OCI-LY7 (cell line): ENCODE results near the gene TMEM182. TPM values are rescaled to one million over a fixed set of nuclear protein-coding genes. Genes with fewer than 3 reads are reported as not detected.

Source experiments
- BruUV-seq: library from RNA; stranded (reverse); fragments of 400-500 nt; replicated peaks from 2 replicates; lab custom pipeline; 2021; lab: Mats Ljungman, UMichigan
- CTCF ChIA-PET: fragments of 300-600 bp; sonication (Branson Sonifier 250); formaldehyde crosslinking; loops from one replicate; lab custom pipeline; 2022; ENCODE audit warnings: antibody characterized with exemption; ENCODE audit not compliant: unreplicated experiment; lab: Charles Lee
- POLR2A ChIA-PET: fragments of 300-600 bp; sonication (Branson Sonifier 250); formaldehyde crosslinking; loops from one replicate; lab custom pipeline; 2022; ENCODE audit warnings: antibody characterized with exemption; lab: Charles Lee
- DNase-seq: peaks from one replicate; pipeline ENCODE4 v3.0.0-alpha.2; 2015; ENCODE audit warnings: low spot score
- H2AFZ ChIP-seq: fragments of 200-600 bp; sonication (generic), shearing (Covaris generic); 2 replicates; pipeline ENCODE4 v1.6.1; 2014; ENCODE audit warnings: mild to moderate bottlenecking, antibody characterized with exemption, low read length, moderate library complexity
- H3K27ac ChIP-seq: fragments of 200-600 bp; sonication (generic); 2 replicates; pipeline ENCODE4 v1.5.1; 2014; ENCODE audit warnings: mixed run types, low read depth, mild to moderate bottlenecking, moderate library complexity, low read length, inconsistent platforms; ENCODE audit not compliant: poor library complexity, severe bottlenecking
- H3K36me3 ChIP-seq: fragments of 200-600 bp; sonication (generic); 2 replicates; pipeline ENCODE4 v1.6.1; 2014; ENCODE audit warnings: mild to moderate bottlenecking, antibody characterized with exemption, low read length, moderate library complexity, mixed read lengths; ENCODE audit not compliant: insufficient read depth
- H3K4me1 ChIP-seq: fragments of 200-600 bp; sonication (generic); 2 replicates; pipeline ENCODE4 v1.5.1; 2014; ENCODE audit warnings: mild to moderate bottlenecking, low read length; ENCODE audit not compliant: insufficient read depth, poor library complexity, severe bottlenecking
- H3K4me2 ChIP-seq: fragments of 200-600 bp; sonication (generic); 2 replicates; pipeline ENCODE4 v1.6.1; 2014; ENCODE audit warnings: mild to moderate bottlenecking, low read length
- H3K4me3 ChIP-seq: fragments of 200-600 bp; sonication (generic); 2 replicates; pipeline ENCODE4 v1.5.1; 2014; ENCODE audit warnings: mild to moderate bottlenecking, low read depth, low read length; ENCODE audit not compliant: poor library complexity, severe bottlenecking
- H3K79me2 ChIP-seq: fragments of 200-600 bp; sonication (generic); 2 replicates; pipeline ENCODE4 v1.6.1; 2016; ENCODE audit warnings: low read depth, mild to moderate bottlenecking, low read length, moderate library complexity, mixed read lengths; ENCODE audit not compliant: insufficient read depth
- H3K9me2 ChIP-seq: fragments of 200-600 bp; sonication (generic); 2 replicates; pipeline ENCODE4 v1.6.1; 2016; ENCODE audit warnings: mild to moderate bottlenecking, low read length, mixed read lengths; ENCODE audit not compliant: insufficient read depth
- H3K9me3 ChIP-seq: fragments of 200-600 bp; sonication (generic); 2 replicates; pipeline ENCODE4 v1.6.1; 2014; ENCODE audit warnings: mild to moderate bottlenecking, mixed run types, low read length, mixed read lengths
- H4K20me1 ChIP-seq: fragments of 200-600 bp; sonication (generic); 2 replicates; pipeline ENCODE4 v1.6.1; 2014; ENCODE audit warnings: mild to moderate bottlenecking, antibody characterized with exemption, low read length, moderate library complexity, mixed read lengths; ENCODE audit not compliant: insufficient read depth
- EZH2phosphoT487 ChIP-seq: fragments of 200-600 bp; sonication (generic); IDR thresholded peaks from 2 replicates; pipeline ENCODE4 v1.6.1; 2018; ENCODE audit warnings: low read depth, borderline replicate concordance, mild to moderate bottlenecking, mixed run types, antibody characterized with exemption, low read length, moderate library complexity, mixed read lengths
- intact Hi-C: fragments of 100-400 bp; cut with micrococcal nuclease; formaldehyde crosslinking; loops from one replicate; pipeline ENCODE4 v1.10.0; 2022; ENCODE audit not compliant: unreplicated experiment
- total RNA-seq, 2 experiments: library from RNA; depleted of rRNA in 1 of 2; stranded (reverse); fragments of >200 nt in 1 of 2; shearing (Covaris generic) in 1 of 2; gene quantifications; 2 replicates each; pipeline ENCODE4 v1.2.3, GENCODE V29; 2014 to 2022
- TF ChIP-seq, protein P1 (sequence below): fragments of 200-600 bp; sonication (generic); conservative IDR thresholded peaks from 2 replicates; pipeline ENCODE4 v1.5.1; 2014; ENCODE audit warnings: mild to moderate bottlenecking, antibody characterized with exemption, low read length, moderate library complexity, mixed read lengths

TMEM182 gene
- total RNA-seq, 2 experiments from 2014 or later, result 2.1 to 3.2 TPM

DNA sequence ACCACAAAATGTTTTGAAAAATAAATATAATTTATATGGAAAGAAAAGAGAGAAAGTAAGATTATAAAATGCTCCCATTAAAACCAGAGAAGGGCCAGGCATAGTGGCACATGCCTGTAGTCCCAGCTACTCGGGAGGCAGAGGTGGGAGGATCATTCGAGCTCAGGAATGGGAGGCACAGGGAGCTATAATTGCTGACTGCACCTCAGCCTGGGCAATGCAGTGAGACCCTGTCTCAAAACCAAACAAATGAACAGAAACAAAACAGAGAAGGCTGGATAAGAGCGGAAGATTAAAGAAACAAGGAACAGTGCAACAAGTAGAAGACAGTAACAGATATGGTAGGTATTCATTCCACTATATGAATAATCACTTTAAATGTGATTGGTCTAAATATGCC, 18.6 kb upstream of the TMEM182 start:
- Histone ChIP-seq H3K9me2 (no peaks in the 10 kb centered on the region), H3K4me3 (no peak overlapping the region), H3K27ac (no peak overlapping the region), H4K20me1 (no peaks in the 10 kb centered on the region), H3K4me1 (no peaks in the 10 kb centered on the region), H2AFZ (no peak overlapping the region), H3K79me2 (no peaks in the 10 kb centered on the region), H3K36me3 (no peaks in the 10 kb centered on the region), H3K4me2 (no peak overlapping the region), H3K9me3 (no peaks in the 10 kb centered on the region)
- no TSS peak for BruUV-seq
- ChIA-PET POLR2A (no interaction called here), CTCF (no interaction called here)
- TF ChIP-seq EZH2phosphoT487, result no peak
- TF ChIP-seq, protein P1, sequence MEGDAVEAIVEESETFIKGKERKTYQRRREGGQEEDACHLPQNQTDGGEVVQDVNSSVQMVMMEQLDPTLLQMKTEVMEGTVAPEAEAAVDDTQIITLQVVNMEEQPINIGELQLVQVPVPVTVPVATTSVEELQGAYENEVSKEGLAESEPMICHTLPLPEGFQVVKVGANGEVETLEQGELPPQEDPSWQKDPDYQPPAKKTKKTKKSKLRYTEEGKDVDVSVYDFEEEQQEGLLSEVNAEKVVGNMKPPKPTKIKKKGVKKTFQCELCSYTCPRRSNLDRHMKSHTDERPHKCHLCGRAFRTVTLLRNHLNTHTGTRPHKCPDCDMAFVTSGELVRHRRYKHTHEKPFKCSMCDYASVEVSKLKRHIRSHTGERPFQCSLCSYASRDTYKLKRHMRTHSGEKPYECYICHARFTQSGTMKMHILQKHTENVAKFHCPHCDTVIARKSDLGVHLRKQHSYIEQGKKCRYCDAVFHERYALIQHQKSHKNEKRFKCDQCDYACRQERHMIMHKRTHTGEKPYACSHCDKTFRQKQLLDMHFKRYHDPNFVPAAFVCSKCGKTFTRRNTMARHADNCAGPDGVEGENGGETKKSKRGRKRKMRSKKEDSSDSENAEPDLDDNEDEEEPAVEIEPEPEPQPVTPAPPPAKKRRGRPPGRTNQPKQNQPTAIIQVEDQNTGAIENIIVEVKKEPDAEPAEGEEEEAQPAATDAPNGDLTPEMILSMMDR, result no peak
- intact Hi-C loops, result no loop called here
- no peak for DNase-seq

DNA sequence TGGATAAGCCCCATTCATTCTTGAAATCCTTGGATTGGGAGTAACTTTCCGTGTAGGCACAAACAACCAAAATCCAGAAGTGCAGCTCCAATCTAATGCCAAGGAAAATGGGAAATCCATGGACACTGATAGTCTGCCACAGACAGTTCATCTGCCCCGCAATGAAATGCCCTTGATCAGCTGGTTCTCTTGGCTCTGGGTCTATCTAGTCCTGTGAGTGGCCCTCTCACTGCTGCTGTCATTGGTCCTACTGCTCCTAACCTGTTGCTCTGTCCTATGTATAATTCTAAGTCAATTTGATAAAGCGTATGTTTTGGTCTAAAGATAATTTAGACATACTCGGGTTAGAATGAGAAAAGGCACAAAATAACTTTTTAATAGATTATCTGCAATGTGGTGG, 13.7 kb upstream of the TMEM182 start:
- H2AFZ ChIP-seq, result no peak overlapping the region
- intact Hi-C loops, result no loop called here
- no peaks in the 10 kb centered on the region for H3K4me1 ChIP-seq
- H3K9me3 ChIP-seq, result no peaks in the 10 kb centered on the region
- BruUV-seq, result no TSS peak
- H3K79me2 ChIP-seq, result no peaks in the 10 kb centered on the region
- no peak overlapping the region for H3K4me3 ChIP-seq
- CTCF ChIA-PET, result no interaction called here
- H3K9me2 ChIP-seq, result no peaks in the 10 kb centered on the region
- POLR2A ChIA-PET, result interaction anchor here (0.8 to 1.5 kb wide), 2 partner anchors 11 to 12 kb away, joined by 3 read pairs; a partner anchor contains a TSS
- no peak for TF ChIP-seq EZH2phosphoT487
- TF ChIP-seq, protein P1, result no peak
- H4K20me1 ChIP-seq, result no peaks in the 10 kb centered on the region
- H3K36me3 ChIP-seq, result no peaks in the 10 kb centered on the region
- DNase-seq, result no peak
- H3K4me2 ChIP-seq, result no peak overlapping the region
- no peak overlapping the region for H3K27ac ChIP-seq

DNA sequence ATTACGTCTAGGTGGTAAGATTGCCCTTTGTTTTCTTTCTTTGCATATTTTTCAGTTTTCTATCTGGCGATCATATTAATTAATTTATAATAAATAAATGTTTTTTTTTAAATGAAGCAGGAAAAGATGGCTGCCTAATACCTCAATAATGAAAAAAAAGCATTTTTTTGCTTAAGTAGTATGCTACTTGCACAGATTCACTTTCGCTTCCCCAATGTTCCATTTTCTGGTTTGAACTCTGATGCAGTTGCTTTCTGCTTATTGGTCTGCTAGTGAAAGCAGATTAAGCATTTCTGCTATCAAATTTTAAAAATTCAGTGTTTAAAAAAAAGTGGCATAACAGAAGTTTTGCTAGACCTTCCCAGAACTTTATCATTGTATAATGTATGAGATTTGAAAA, 11.9 kb upstream of the TMEM182 start:
- no peaks in the 10 kb centered on the region for H3K9me3 ChIP-seq
- H3K79me2 ChIP-seq, result no peaks in the 10 kb centered on the region
- H3K4me3 ChIP-seq, result no peak overlapping the region
- no peak overlapping the region for H3K4me2 ChIP-seq
- intact Hi-C loops, result no loop called here
- TF ChIP-seq EZH2phosphoT487, result no peak
- TF ChIP-seq, protein P1, result no peak
- H2AFZ ChIP-seq, result no peak overlapping the region
- no peaks in the 10 kb centered on the region for H3K9me2 ChIP-seq
- no peak overlapping the region for H3K27ac ChIP-seq
- no TSS peak for BruUV-seq
- no peaks in the 10 kb centered on the region for H3K4me1 ChIP-seq
- no peak for DNase-seq
- ChIA-PET POLR2A (no interaction called here), CTCF (no interaction called here)
- H4K20me1 ChIP-seq, result no peaks in the 10 kb centered on the region
- H3K36me3 ChIP-seq, result no peaks in the 10 kb centered on the region
